ENCODE data around the gene ATP7A. TPM values are rescaled to one million over a fixed set of nuclear protein-coding genes. Genes with fewer than 3 reads are reported as not detected.

The ATP7A gene
- total and polyA plus RNA-seq, 9 of the 15 experiments (the other 6 are each of a cell fraction or from before 2014, with no cell fraction given): 7.8 to 22.7 (median 11.6) TPM

DNA sequence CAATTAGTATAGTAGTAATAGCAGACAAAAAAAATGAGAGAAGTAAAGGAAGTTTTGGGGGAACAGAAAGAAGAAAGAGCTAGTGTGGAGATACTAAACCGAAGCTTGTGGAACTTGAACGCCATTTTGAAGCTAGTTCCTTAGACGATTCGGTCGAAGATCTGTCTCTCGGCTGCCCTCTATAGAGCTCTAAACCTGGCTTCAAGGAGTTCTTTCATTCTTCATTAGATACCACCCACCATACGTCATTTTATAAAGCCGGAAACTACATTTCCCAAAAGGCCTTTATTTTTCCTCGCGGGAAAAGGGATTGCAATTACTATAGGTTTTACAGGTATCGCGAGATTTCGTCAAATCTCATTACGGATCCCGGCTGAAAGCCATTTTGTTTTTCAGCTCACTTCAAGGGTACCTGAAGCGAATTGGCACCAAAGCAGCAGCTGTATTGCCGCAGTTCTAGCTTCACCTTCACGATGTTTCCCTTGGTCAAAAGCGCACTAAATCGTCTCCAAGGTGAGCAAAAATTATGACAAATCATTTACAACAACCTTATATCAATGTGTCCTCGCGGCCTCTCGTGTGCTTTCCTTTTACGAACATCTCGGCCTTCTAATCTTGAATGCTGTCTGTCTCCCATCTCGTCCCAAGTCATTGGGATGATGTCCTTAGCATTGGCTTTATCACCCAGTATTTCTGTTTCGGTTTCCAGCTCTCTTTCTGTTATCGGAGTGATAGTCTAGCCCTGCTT is 11.2 kb upstream of the ATP7A start, which contains the start of gene COX7B (continued):
- TF ChIP-seq, protein P1, sequence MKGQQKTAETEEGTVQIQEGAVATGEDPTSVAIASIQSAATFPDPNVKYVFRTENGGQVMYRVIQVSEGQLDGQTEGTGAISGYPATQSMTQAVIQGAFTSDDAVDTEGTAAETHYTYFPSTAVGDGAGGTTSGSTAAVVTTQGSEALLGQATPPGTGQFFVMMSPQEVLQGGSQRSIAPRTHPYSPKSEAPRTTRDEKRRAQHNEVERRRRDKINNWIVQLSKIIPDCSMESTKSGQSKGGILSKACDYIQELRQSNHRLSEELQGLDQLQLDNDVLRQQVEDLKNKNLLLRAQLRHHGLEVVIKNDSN (CRISPR knock-in tag; IDR thresholded peaks at IDR 0.05): no peak
- TF ChIP-seq, protein P2, sequence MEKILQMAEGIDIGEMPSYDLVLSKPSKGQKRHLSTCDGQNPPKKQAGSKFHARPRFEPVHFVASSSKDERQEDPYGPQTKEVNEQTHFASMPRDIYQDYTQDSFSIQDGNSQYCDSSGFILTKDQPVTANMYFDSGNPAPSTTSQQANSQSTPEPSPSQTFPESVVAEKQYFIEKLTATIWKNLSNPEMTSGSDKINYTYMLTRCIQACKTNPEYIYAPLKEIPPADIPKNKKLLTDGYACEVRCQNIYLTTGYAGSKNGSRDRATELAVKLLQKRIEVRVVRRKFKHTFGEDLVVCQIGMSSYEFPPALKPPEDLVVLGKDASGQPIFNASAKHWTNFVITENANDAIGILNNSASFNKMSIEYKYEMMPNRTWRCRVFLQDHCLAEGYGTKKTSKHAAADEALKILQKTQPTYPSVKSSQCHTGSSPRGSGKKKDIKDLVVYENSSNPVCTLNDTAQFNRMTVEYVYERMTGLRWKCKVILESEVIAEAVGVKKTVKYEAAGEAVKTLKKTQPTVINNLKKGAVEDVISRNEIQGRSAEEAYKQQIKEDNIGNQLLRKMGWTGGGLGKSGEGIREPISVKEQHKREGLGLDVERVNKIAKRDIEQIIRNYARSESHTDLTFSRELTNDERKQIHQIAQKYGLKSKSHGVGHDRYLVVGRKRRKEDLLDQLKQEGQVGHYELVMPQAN (IDR thresholded peaks at IDR 0.05; ENCODE audit: borderline replicate concordance): peak; percentile 51; the same call in 1 of the 2 replicates
- TF ChIP-seq TOE1 (IDR thresholded peaks at IDR 0.05; ENCODE audit: borderline replicate concordance): 0 out of 2 replicates have a peak, but pooled peaks have one; percentile 13
- TF ChIP-seq TOE1 (CRISPR knock-in tag; IDR thresholded peaks at IDR 0.05; ENCODE audit: borderline replicate concordance, low read depth): no peak
- TF ChIP-seq TBL1XR1 (IDR thresholded peaks at IDR 0.05; ENCODE audit: low read length in 2 of 2): peak in 1 of 2 experiments; percentile 53; a peak in 2 of 4 replicates
- peak; percentile 89 for TF ChIP-seq SUPT5H (IDR thresholded peaks at IDR 0.05)
- peak; percentile 63 for TF ChIP-seq JUND (IDR thresholded peaks at IDR 0.05; ENCODE audit: borderline replicate concordance, low read depth, low read length)
- TF ChIP-seq JUND (tag; IDR thresholded peaks at IDR 0.05; ENCODE audit: borderline replicate concordance, low read depth, low read length): peak; percentile 40; the same call in 1 of the 3 replicates
- TF ChIP-seq, protein P3, sequence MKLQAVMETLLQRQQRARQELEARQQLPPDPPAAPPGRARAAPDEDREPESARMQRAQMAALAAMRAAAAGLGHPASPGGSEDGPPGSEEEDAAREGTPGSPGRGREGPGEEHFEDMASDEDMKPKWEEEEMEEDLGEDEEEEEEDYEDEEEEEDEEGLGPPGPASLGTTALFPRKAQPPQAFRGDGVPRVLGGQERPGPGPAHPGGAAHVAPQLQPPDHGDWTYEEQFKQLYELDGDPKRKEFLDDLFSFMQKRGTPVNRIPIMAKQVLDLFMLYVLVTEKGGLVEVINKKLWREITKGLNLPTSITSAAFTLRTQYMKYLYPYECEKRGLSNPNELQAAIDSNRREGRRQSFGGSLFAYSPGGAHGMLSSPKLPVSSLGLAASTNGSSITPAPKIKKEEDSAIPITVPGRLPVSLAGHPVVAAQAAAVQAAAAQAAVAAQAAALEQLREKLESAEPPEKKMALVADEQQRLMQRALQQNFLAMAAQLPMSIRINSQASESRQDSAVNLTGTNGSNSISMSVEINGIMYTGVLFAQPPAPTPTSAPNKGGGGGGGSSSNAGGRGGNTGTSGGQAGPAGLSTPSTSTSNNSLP (IDR thresholded peaks at IDR 0.05; ENCODE audit: borderline replicate concordance, low read depth, low read length): peak; percentile 75; the same call in 1 of the 2 replicates
- TF ChIP-seq, protein P4, sequence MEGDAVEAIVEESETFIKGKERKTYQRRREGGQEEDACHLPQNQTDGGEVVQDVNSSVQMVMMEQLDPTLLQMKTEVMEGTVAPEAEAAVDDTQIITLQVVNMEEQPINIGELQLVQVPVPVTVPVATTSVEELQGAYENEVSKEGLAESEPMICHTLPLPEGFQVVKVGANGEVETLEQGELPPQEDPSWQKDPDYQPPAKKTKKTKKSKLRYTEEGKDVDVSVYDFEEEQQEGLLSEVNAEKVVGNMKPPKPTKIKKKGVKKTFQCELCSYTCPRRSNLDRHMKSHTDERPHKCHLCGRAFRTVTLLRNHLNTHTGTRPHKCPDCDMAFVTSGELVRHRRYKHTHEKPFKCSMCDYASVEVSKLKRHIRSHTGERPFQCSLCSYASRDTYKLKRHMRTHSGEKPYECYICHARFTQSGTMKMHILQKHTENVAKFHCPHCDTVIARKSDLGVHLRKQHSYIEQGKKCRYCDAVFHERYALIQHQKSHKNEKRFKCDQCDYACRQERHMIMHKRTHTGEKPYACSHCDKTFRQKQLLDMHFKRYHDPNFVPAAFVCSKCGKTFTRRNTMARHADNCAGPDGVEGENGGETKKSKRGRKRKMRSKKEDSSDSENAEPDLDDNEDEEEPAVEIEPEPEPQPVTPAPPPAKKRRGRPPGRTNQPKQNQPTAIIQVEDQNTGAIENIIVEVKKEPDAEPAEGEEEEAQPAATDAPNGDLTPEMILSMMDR (IDR thresholded peaks at IDR 0.05 in 2 of 3, conservative IDR thresholded peaks at IDR 0.05 in 1 of 3; ENCODE audit: insufficient read depth in 2 of 3, low read depth in 1 of 3, low read length in 3 of 3): peak; percentile 26 to 80 (median 62); a peak in 4 of 6 replicates

Measured in K562 (cell line).